NB4 (cell line): ENCODE measurements around the gene IL36G.
"Not testable (repeated sequence)": the region's sequence is repeated elsewhere in the genome, so short reads cannot be mapped to it uniquely, and the experiment has no call there.

Experiments used
- DNase-seq: peaks from one replicate; pipeline ENCODE4 v3.0.0; 2010; ENCODE audit warnings: low read depth
- H3K4me3 ChIP-seq: one replicate; pipeline ENCODE4 v1.5.1; 2011; ENCODE audit warnings: mild to moderate bottlenecking, low read depth, low read length, moderate library complexity
- MYC ChIP-seq: IDR thresholded peaks from 2 replicates; pipeline ENCODE4 v1.6.1; 2011; ENCODE audit warnings: low read depth, low read length
- POLR2A ChIP-seq: IDR thresholded peaks from 2 replicates; pipeline ENCODE4 v1.6.1; 2011; ENCODE audit warnings: mild to moderate bottlenecking; ENCODE audit not compliant: insufficient read length; ENCODE audit errors: extremely low read depth
- TF ChIP-seq, protein P1 (sequence below): IDR thresholded peaks from one replicate; pipeline ENCODE4 v1.5.1; 2012; ENCODE audit warnings: low read depth, low read length
- TF ChIP-seq, protein P2 (sequence below): IDR thresholded peaks from 2 replicates; pipeline ENCODE4 v1.6.1; 2011; ENCODE audit warnings: low read depth, low read length

IL36G gene

DNA sequence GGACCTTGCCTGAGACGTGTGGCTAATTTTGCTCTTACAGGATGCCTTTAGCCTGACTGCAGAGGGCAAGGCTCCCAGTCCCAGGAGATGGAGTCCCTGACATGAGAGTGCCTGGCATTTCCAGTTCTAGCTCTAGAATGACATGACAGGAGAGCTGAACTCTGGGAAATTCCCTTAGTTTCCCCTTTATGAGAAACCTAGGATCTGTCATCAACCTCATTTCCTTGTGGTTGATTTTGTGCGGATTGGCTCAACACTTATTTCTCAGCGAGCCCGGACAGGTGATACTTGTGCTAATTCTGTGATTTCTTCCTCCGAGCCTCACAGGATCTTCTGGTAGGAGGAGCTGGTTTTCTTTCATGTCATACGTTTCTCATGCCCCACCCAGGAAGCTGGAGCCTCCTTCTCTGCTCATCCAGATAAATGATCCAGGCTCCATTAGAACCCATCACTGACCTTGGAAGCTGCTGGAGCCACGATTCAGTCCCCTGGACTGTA lies at the start of gene IL36G:
Gene IL36G, plus strand, starts transcription at position 448 of the 498 bp plus-strand sequence. CDS start 633 bp downstream, outside the sequence.
- H3K4me3 ChIP-seq, result no peak within 1 kb of the TSS
- no peak for TF ChIP-seq POLR2A
- TF ChIP-seq, protein P1, sequence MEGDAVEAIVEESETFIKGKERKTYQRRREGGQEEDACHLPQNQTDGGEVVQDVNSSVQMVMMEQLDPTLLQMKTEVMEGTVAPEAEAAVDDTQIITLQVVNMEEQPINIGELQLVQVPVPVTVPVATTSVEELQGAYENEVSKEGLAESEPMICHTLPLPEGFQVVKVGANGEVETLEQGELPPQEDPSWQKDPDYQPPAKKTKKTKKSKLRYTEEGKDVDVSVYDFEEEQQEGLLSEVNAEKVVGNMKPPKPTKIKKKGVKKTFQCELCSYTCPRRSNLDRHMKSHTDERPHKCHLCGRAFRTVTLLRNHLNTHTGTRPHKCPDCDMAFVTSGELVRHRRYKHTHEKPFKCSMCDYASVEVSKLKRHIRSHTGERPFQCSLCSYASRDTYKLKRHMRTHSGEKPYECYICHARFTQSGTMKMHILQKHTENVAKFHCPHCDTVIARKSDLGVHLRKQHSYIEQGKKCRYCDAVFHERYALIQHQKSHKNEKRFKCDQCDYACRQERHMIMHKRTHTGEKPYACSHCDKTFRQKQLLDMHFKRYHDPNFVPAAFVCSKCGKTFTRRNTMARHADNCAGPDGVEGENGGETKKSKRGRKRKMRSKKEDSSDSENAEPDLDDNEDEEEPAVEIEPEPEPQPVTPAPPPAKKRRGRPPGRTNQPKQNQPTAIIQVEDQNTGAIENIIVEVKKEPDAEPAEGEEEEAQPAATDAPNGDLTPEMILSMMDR, result no peak
- TF ChIP-seq MYC, result no peak
- TF ChIP-seq, protein P2, sequence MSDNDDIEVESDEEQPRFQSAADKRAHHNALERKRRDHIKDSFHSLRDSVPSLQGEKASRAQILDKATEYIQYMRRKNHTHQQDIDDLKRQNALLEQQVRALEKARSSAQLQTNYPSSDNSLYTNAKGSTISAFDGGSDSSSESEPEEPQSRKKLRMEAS, result no peak
- no peak for DNase-seq

DNA sequence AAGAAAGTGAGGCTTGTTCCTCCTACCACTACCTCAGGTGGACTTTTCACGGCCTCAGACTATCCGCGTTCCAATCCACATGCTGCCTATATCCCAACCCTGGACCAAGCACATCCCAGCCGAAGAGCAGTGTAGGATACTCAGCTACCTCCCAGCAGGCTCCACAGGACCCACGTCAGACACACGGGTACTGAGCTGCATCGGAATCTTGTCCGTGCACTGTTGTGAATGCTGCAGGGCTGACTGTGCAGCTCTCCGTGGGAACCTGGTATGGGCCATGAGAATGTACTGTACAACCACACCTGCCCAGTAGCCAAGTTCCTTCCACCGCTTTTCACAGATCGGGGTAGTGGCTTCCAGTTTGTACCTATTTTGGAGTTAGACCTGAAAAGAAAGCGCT lies 44.5 kb upstream of the IL36G start:
- no peak for DNase-seq
- H3K4me3 ChIP-seq, result no peak overlapping the region
- TF ChIP-seq, protein P2, result no peak
- no peak for TF ChIP-seq POLR2A
- TF ChIP-seq, protein P1, result no peak
- TF ChIP-seq MYC, result no peak

DNA sequence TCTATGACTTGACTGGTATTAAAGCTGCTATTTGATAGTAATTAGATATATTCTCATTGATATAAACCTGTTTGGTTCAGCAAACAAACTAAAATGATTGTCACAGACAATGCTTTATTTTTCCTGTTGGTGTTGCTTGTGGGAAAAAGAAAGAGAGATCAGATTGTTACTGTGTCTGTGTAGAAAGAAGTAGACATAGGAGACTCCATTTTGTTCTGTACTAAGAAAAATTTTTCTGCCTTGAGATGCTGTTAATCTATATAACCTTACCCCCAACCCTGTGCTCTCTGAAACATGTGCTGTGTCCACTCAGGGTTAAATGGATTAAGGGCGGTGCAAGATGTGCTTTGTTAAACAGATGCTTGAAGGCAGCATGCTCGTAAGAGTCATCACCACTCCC lies 43.7 kb upstream of the IL36G start:
- H3K4me3 ChIP-seq, DNase-seq: not testable (repeated sequence)

DNA sequence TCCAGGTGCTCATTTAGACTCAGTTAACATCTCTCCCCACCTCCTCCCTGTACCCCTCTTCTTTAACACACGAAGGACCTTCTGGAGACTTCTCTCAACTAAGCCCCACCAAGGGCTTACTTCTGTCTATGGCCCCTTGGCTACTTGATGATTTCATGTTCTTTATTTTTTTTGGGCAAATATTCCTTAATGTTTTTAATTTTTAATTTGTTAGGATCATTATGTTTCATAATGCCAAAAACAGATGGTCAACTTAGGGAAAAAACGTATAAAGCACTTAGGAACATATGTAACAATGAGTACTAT lies 40.9 kb upstream of the IL36G start:
- no peak overlapping the region for H3K4me3 ChIP-seq
- DNase-seq, result peak; percentile 33

DNA sequence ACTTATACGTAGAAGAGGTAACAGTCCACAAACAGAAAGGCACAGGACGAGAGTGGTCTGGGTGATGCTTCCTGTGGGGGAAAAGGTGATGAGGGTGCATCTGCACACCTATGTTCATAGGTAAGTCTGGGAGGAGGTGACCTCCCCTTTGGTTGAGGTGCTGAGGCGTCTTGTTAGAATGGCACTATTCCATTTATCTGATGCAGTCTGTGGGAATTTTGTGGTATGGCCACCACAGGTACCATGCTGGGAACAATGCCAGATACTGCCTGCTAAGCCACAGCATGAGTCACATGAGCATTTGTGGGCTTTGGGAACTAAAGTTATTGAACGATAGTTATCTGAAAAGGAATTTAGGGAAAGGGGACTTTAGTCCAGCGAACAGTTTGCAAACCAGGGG lies 38.9 kb upstream of the IL36G start:
- TF ChIP-seq, protein P1, result no peak
- TF ChIP-seq POLR2A (no peak), MYC (no peak)
- TF ChIP-seq, protein P2, result no peak
- no peak overlapping the region for H3K4me3 ChIP-seq
- peak; percentile 28 for DNase-seq

More for the DNA sequence above, 40.9 kb upstream of the IL36G start:
- no peak for TF ChIP-seq MYC
- TF ChIP-seq POLR2A, result no peak
- TF ChIP-seq, protein P2, result no peak
- TF ChIP-seq, protein P1, result no peak

DNA sequence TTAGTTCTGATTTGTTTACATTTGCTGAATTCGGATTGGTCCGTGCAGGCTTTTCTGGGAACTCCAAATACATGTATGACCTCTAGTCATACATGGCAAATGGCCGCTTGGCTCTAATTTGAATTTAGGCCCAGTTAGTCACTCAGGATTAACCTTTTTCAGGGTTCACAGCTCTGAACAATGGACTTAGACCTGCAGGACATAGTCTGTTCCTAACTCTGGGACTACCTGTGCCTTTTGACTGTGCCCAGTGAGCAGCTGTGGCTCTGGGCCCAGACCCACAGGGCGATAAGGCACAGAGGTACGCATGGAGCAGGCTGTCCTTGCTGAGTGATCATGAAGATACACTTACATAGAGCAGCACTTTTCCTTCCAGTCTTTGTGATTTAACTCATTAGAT lies 38.4 kb upstream of the IL36G start:
- H3K4me3 ChIP-seq, result no peak overlapping the region
- TF ChIP-seq MYC (no peak), POLR2A (no peak)
- TF ChIP-seq, protein P1, result no peak
- TF ChIP-seq, protein P2, result no peak
- no peak for DNase-seq
